ENCODE data around the gene IFNA13.
A peak's percentile ranks its signal among the peaks of the same experiment; 100 is the strongest.

- TF ChIP-seq CTCF (optimal IDR thresholded peaks at IDR 0.05 in 1 of 3, IDR thresholded peaks at IDR 0.05 in 1 of 3, conservative IDR thresholded peaks at IDR 0.05 in 1 of 3; ENCODE audit: extremely low read depth in 1 of 3, insufficient read depth in 2 of 3, low read length in 3 of 3) = peak; percentile 25 to 50 (median 44)
- TF ChIP-seq EZH2 (IDR thresholded peaks at IDR 0.05; ENCODE audit: low read length) = no peak
These were observed 41.2 kb downstream of the IFNA13 start for GRCh38 chr9:21326526-21327139.

All from keratinocyte (primary cell).